IPS-20b (cell line): ENCODE results near the gene CLDN6.
"Not testable (repeated sequence)": the region's sequence is repeated elsewhere in the genome, so short reads cannot be mapped to it uniquely, and the experiment has no call there.

Experiments used
- H3K27ac ChIP-seq: one replicate; pipeline ENCODE4 v1.5.1; 2013; ENCODE audit warnings: low read length
- H3K27me3 ChIP-seq: 2 replicates; pipeline ENCODE4 v1.6.1; 2013; ENCODE audit warnings: mild to moderate bottlenecking, low read length, inconsistent platforms; ENCODE audit not compliant: insufficient read depth
- H3K36me3 ChIP-seq: 2 replicates; pipeline ENCODE4 v1.6.1; 2013; ENCODE audit warnings: low read depth, mild to moderate bottlenecking, inconsistent platforms, low read length, moderate library complexity; ENCODE audit not compliant: insufficient read depth
- H3K4me1 ChIP-seq: 2 replicates; pipeline ENCODE4 v1.6.1; 2013; ENCODE audit warnings: mild to moderate bottlenecking, control low read depth, inconsistent platforms, low read length, moderate library complexity; ENCODE audit not compliant: insufficient read depth
- H3K4me3 ChIP-seq: 2 replicates; pipeline ENCODE4 v1.5.1; 2013; ENCODE audit warnings: mild to moderate bottlenecking, low read length, inconsistent platforms
- H3K9ac ChIP-seq: 2 replicates; pipeline ENCODE4 v1.6.1; 2013; ENCODE audit warnings: low read depth, mild to moderate bottlenecking, inconsistent platforms, low read length, moderate library complexity
- H3K9me3 ChIP-seq: 2 replicates; pipeline ENCODE4 v1.6.1; 2013; ENCODE audit warnings: mild to moderate bottlenecking, low read depth, low read length, inconsistent platforms; ENCODE audit not compliant: insufficient read depth

The CLDN6 gene

GRCh38 chr16:3058139-3059030 lies 40.4 kb upstream of the CLDN6 start:
- Histone ChIP-seq H3K9me3 (no peaks in the 10 kb centered on the region), H3K36me3 (no peaks in the 10 kb centered on the region), H3K4me1 (no peaks in the 10 kb centered on the region), H3K27ac (no peak overlapping the region), H3K9ac (peak overlapping the region; percentile 56; the same call in 1 of the 2 replicates), H3K4me3 (peak overlapping the region; percentile 66; the same call in 1 of the 2 replicates), H3K27me3 (peaks cover 27% of the 10 kb centered on the region)

- H3K9me3 ChIP-seq, result no peaks in the 10 kb centered on the region
- H3K4me1 ChIP-seq, result no peaks in the 10 kb centered on the region
- H3K4me3 ChIP-seq, result peak overlapping the region; percentile 66; the same call in 1 of the 2 replicates
- H3K36me3 ChIP-seq, result no peaks in the 10 kb centered on the region
- no peak overlapping the region for H3K27ac ChIP-seq
- H3K9ac ChIP-seq, result no peak overlapping the region
- H3K27me3 ChIP-seq, result peaks cover 27% of the 10 kb centered on the region
These were observed 39.5 kb upstream of the CLDN6 start for GRCh38 chr16:3057181-3058138.

GRCh38 chr16:3056336-3057180 lies 38.6 kb upstream of the CLDN6 start:
- no peaks in the 10 kb centered on the region for H3K9me3 ChIP-seq
- H3K36me3 ChIP-seq, result no peaks in the 10 kb centered on the region
- no peak overlapping the region for H3K27ac ChIP-seq
- no peaks in the 10 kb centered on the region for H3K4me1 ChIP-seq
- H3K4me3 ChIP-seq, result no peak overlapping the region
- no peak overlapping the region for H3K9ac ChIP-seq
- peaks cover 28% of the 10 kb centered on the region for H3K27me3 ChIP-seq

GRCh38 chr16:3055734-3056115 lies 37.7 kb upstream of the CLDN6 start:
- not testable (repeated sequence) for H3K4me3 ChIP-seq, H3K27ac ChIP-seq, H3K4me1 ChIP-seq, H3K9ac ChIP-seq, H3K9me3 ChIP-seq, H3K36me3 ChIP-seq
- H3K27me3 ChIP-seq, result peaks cover 36% of the 10 kb centered on the region

- Histone ChIP-seq H3K9ac (no peak overlapping the region), H3K27me3 (peaks cover 36% of the 10 kb centered on the region), H3K4me3 (no peak overlapping the region), H3K9me3 (no peaks in the 10 kb centered on the region), H3K27ac (no peak overlapping the region), H3K36me3 (no peaks in the 10 kb centered on the region), H3K4me1 (no peaks in the 10 kb centered on the region)
These were observed 37.2 kb upstream of the CLDN6 start for GRCh38 chr16:3054965-3055733.

GRCh38 chr16:3053330-3053710 lies 35.3 kb upstream of the CLDN6 start:
- H3K27me3 ChIP-seq, result peaks cover 48% of the 10 kb centered on the region
- not testable (repeated sequence) for H3K4me3 ChIP-seq, H3K4me1 ChIP-seq, H3K9ac ChIP-seq, H3K27ac ChIP-seq, H3K36me3 ChIP-seq, H3K9me3 ChIP-seq

GRCh38 chr16:3052571-3053329 lies 34.8 kb upstream of the CLDN6 start:
- H3K36me3 ChIP-seq, H3K4me3 ChIP-seq, H3K4me1 ChIP-seq, H3K27ac ChIP-seq, H3K9ac ChIP-seq, H3K9me3 ChIP-seq: not testable (repeated sequence)
- H3K27me3 ChIP-seq, result peaks cover 49% of the 10 kb centered on the region

GRCh38 chr16:3051494-3051893 lies 33.5 kb upstream of the CLDN6 start:
- H3K27ac ChIP-seq, result no peak overlapping the region

GRCh38 chr16:3051009-3051408 lies 33.0 kb upstream of the CLDN6 start:
- Histone ChIP-seq H3K27me3 (peaks cover 60% of the 10 kb centered on the region), H3K4me1 (no peaks in the 10 kb centered on the region; the same call in 1 of the 2 replicates), H3K9ac (no peak overlapping the region), H3K9me3 (no peaks in the 10 kb centered on the region), H3K27ac (no peak overlapping the region), H3K36me3 (no peaks in the 10 kb centered on the region), H3K4me3 (no peak overlapping the region)

More at GRCh38 chr16:3051494-3051893, 33.5 kb upstream of the CLDN6 start:
- no peaks in the 10 kb centered on the region for H3K9me3 ChIP-seq
- no peaks in the 10 kb centered on the region; the same call in 1 of the 2 replicates for H3K4me1 ChIP-seq
- H3K36me3 ChIP-seq, result no peaks in the 10 kb centered on the region
- no peak overlapping the region for H3K4me3 ChIP-seq
- H3K27me3 ChIP-seq, result peaks cover 56% of the 10 kb centered on the region
- H3K9ac ChIP-seq, result no peak overlapping the region

GRCh38 chr16:3050487-3050886 lies 32.5 kb upstream of the CLDN6 start:
- Histone ChIP-seq H3K9me3 (no peaks in the 10 kb centered on the region), H3K4me3 (no peak overlapping the region), H3K4me1 (no peaks in the 10 kb centered on the region; the same call in 1 of the 2 replicates), H3K9ac (no peak overlapping the region), H3K36me3 (no peaks in the 10 kb centered on the region), H3K27ac (no peak overlapping the region), H3K27me3 (peaks cover 62% of the 10 kb centered on the region)
